ENCODE results near the gene CLASRP.
A peak's percentile ranks its signal among the peaks of the same experiment; 100 is the strongest.

GRCh38 chr19:45001087-45001739 is 37.6 kb upstream of the CLASRP start, which contains the start of gene RELB:
- TF ChIP-seq REST (IDR thresholded peaks at IDR 0.05; ENCODE audit: insufficient read depth in 1 of 2, low read depth in 2 of 2, low read length in 2 of 2) (no peak), SIN3A (IDR thresholded peaks at IDR 0.05; ENCODE audit: borderline replicate concordance, insufficient read depth, low read length) (no peak), TAF1 (IDR thresholded peaks at IDR 0.05; ENCODE audit: borderline replicate concordance, insufficient read depth, low read length) (no peak), POLR2AphosphoS5 (IDR thresholded peaks at IDR 0.05; ENCODE audit: low read depth, low read length) (no peak), FOXP2 (optimal IDR thresholded peaks at IDR 0.05; ENCODE audit: borderline replicate concordance, extremely low read depth, extremely low read length, insufficient read depth) (peak; percentile 74)
